Right lobe of liver (tissue), 6 donors: ENCODE measurements around the gene MAP3K12. TPM values are rescaled to one million over a fixed set of nuclear protein-coding genes. Genes with fewer than 3 reads are reported as not detected.
A peak's percentile ranks its signal among the peaks of the same experiment; 100 is the strongest.

Experiments
- ATAC-seq, 4 donors: fragments of 200-7000 bp; cut with Tn5 transposase; one replicate each; pipeline ENCODE4 v1.9.1; 2020; ENCODE audit warnings: mild to moderate bottlenecking in 4 of 4, moderate library complexity in 4 of 4
- DNase-seq, 3 donors: peaks; one replicate each; pipeline ENCODE4 v3.0.0-alpha.2; 2020
- H3K27ac ChIP-seq, 3 donors: fragments of 200-600 bp; one replicate each; pipeline ENCODE4 v1.8.0; 2022
- H3K27me3 ChIP-seq, 2 donors: fragments of 200-600 bp; one replicate each; pipeline ENCODE4 v1.8.0; 2022
- H3K36me3 ChIP-seq, 4 donors: fragments of 200-600 bp; sonication (generic) in 1 of 4; one replicate each; pipeline versions ENCODE4 v1.5.1 to v1.8.0; 2017 to 2022; ENCODE audit warnings: control low read depth in 1 of 4
- H3K4me1 ChIP-seq, 4 donors: fragments of 200-600 bp; sonication (generic) in 1 of 4; one replicate each; pipeline versions ENCODE4 v1.5.1 to v1.8.0; 2017 to 2022; ENCODE audit warnings: control low read depth in 1 of 4
- H3K4me3 ChIP-seq, 3 donors: fragments of 200-600 bp; one replicate each; pipeline ENCODE4 v1.8.0; 2022
- H3K9me3 ChIP-seq, 4 donors: fragments of 200-600 bp; sonication (generic) in 1 of 4; one replicate each; pipeline versions ENCODE4 v1.5.1 to v1.8.0; 2017 to 2022; ENCODE audit warnings: control low read depth in 1 of 4
- CTCF ChIP-seq, 4 donors: fragments of 200-600 bp in 3 of 4; fragments of 450-650 bp in 1 of 4; IDR thresholded peaks; one replicate each; pipeline versions ENCODE4 v1.5.1 to v1.8.0; 2016 to 2022; ENCODE audit warnings: antibody characterized with exemption in 4 of 4, mild to moderate bottlenecking in 2 of 4
- POLR2A ChIP-seq: fragments of 450-650 bp; IDR thresholded peaks from one replicate; pipeline ENCODE4 v1.6.1; 2017; ENCODE audit warnings: antibody characterized with exemption, mild to moderate bottlenecking
- WGBS: methylation state at CpG from one replicate; pipeline ENCODE4 v1.1.6; 2018; ENCODE audit warnings: low coverage, low lambda C conversion rate; ENCODE audit not compliant: insufficient coverage; ENCODE audit errors: missing lambda C conversion rate; 5-methylcytosine and 5-hydroxymethylcytosine counted together
- intact Hi-C, 2 donors: fragments of 100-400 bp; cut with DNase I; formaldehyde crosslinking; loops; one replicate each; pipeline versions ENCODE4 v1.11.2 to v1.14.1; 2022
- small RNA-seq, 2 experiments: library from RNA; depleted of rRNA; stranded (forward); fragments of <200 nt; gene quantifications; one replicate each; pipeline ENCODE3, GENCODE V24; 2016
- total RNA-seq, 6 experiments: library from RNA; depleted of rRNA in 2 of 6; stranded (reverse); fragments of >200 nt in 2 of 6; fragmentation: NEBNext Ultra II Directional in 3 of 6; extraction: Animal tissue kit (Norgen Biotek cat#: 25700) in 3 of 6; gene quantifications; one replicate each; pipeline versions ENCODE4 v1.1.0 to v1.2.4, GENCODE V29; 2016 to 2023
- donor health status: DM: no; HTN: yes; CAD: no.
- donor health status: DM: no; HTN: no; CAD: no.
- donor health status: DM: no; HTN: no; CAD: no.
- donor health status: DM: no; HTN: yes; CAD: no.
- donor health status: DM: no; HTN: yes; CAD: no.

Gene MAP3K12
- total RNA-seq, 6 experiments from 2014 or later: 0.68 to 2.9 (median 1.5) TPM

DNA sequence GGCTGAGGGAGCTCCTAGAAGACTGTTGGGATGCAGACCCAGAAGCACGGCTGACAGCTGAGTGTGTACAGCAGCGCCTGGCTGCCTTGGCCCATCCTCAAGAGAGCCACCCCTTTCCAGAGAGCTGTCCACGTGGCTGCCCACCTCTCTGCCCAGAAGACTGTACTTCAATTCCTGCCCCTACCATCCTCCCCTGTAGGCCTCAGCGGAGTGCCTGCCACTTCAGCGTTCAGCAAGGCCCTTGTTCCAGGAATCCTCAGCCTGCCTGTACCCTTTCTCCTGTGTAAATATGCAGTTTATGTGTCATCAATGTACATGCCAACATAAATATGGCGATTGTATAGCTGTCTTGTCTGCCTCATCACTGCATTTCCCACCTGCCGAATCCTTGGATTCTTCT, 68.1 kb downstream of the MAP3K12 start:
- H3K27me3 ChIP-seq: no peaks in the 10 kb centered on the region
- H3K4me1 ChIP-seq: no peaks in the 10 kb centered on the region
- DNase-seq (no peak), ATAC-seq (peak in 2 of 4 donors; percentile 12 to 25)
- TF ChIP-seq CTCF (IDR thresholded peaks at IDR 0.05) (no peak), POLR2A (no peak)
- H3K36me3 ChIP-seq: no peaks in the 10 kb centered on the region
- WGBS: 79% methylated on average over 2 of the region's 7 CpGs
- H3K9me3 ChIP-seq: no peaks in the 10 kb centered on the region
- H3K4me3 ChIP-seq: no peak overlapping the region
- no peak overlapping the region for H3K27ac ChIP-seq
- intact Hi-C loops: no loop called here

DNA sequence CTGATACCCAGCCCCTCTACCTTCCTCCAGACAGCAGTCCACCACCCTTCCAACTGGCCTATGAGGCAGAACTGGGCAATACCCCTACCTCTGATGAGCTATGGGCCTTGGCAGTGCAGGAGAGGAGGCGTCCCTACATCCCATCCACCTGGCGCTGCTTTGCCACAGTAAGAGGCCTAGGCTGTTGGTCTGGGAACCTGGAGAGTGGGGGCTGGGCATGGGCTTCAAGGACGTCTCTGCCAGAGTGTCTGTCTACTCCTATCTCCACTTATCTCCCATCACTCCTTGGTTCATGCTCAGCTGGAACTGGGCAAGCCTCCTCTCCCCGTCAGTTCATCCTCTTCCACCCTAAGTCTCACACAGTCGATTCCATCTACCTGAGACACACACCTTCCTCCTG, 69.1 kb downstream of the MAP3K12 start:
- no peak for ATAC-seq
- Histone ChIP-seq H3K9me3 (no peaks in the 10 kb centered on the region), H3K4me1 (no peaks in the 10 kb centered on the region), H3K27ac (no peak overlapping the region), H3K27me3 (no peaks in the 10 kb centered on the region), H3K4me3 (no peak overlapping the region), H3K36me3 (no peaks in the 10 kb centered on the region)
- DNase-seq: no peak
- WGBS: 72% methylated on average over 3 of the region's 5 CpGs
- TF ChIP-seq POLR2A: no peak
- TF ChIP-seq CTCF (IDR thresholded peaks at IDR 0.05): no peak
- intact Hi-C loops: no loop called here

Small RNA genes within 50 kb of the gene (small RNA-seq; reads per million reads assigned to genes)
- 0 reads per million in 2 experiments for gene AC023509.3

Other genes starting within 250 kb of the MAP3K12 start
- gene ESPL1, start 231.2 kb downstream of the MAP3K12 start, total RNA-seq: 10 to 100 TPM in 2 of 6 experiments, 1 to 10 TPM in 3, under 1 TPM in 1; 0.04 to 15.0 (median 4.5) TPM
- 100 to 1,000 TPM; 122 to 170 (median 146) TPM for gene PFDN5, start 203.9 kb downstream of the MAP3K12 start, total RNA-seq
- 10 to 100 TPM; 17.6 to 27.1 (median 20.8) TPM for gene MYG1, start 199.8 kb downstream of the MAP3K12 start, total RNA-seq
- gene AAAS, start 177.8 kb downstream of the MAP3K12 start, total RNA-seq: 10 to 100 TPM; 22.0 to 29.1 (median 26.7) TPM
- gene SP7, start 163.1 kb downstream of the MAP3K12 start, total RNA-seq: not detected
- gene SP1, start 119.3 kb downstream of the MAP3K12 start, total RNA-seq: 10 to 100 TPM; 20.3 to 29.2 (median 23.9) TPM
- under 1 TPM; 0.09 to 0.74 (median 0.48) TPM for gene AMHR2, start 75.6 kb downstream of the MAP3K12 start, total RNA-seq
- 10 to 100 TPM; 35.9 to 91.2 (median 61.0) TPM for gene PRR13, start 57.7 kb downstream of the MAP3K12 start, total RNA-seq
- 100 to 1,000 TPM; 254 to 463 (median 347) TPM for gene PCBP2, start 47.4 kb downstream of the MAP3K12 start, total RNA-seq
- 10 to 100 TPM; 15.1 to 20.8 (median 17.8) TPM for gene TARBP2, start 1.8 kb upstream of the MAP3K12 start, total RNA-seq
- gene NPFF, start 8.0 kb upstream of the MAP3K12 start, total RNA-seq: not detected
- 10 to 100 TPM in 5 of 6 experiments, 1 to 10 TPM in 1; 7.9 to 18.7 (median 12.3) TPM for gene ATF7, start 126.9 kb upstream of the MAP3K12 start, total RNA-seq
- gene ATP5MC2, start 176.6 kb upstream of the MAP3K12 start, total RNA-seq: 100 to 1,000 TPM; 122 to 160 (median 135) TPM
- 10 to 100 TPM; 25.4 to 53.7 (median 34.2) TPM for gene CALCOCO1, start 228.0 kb upstream of the MAP3K12 start, total RNA-seq